ENCODE measurements around the gene MAP2K6. TPM values are rescaled to one million over a fixed set of nuclear protein-coding genes. Genes with fewer than 3 reads are reported as not detected.

The MAP2K6 gene
- total and polyA plus RNA-seq, 10 of the 15 experiments (the other 5 are each of a cell fraction or from before 2014, with no cell fraction given): 15.6 to 70.3 (median 22.9) TPM

- Histone ChIP-seq H3K4me2 (ENCODE audit: control insufficient read depth, insufficient read depth) (peak overlapping the region; percentile 88), H3K9me3 (replicated peaks; ENCODE audit: control insufficient read depth, insufficient read depth, low read length) (no peaks in the 10 kb centered on the region), H2AFZ (ENCODE audit: control insufficient read depth, low read depth, low read length) (peak overlapping the region; percentile 60), H3K79me2 (ENCODE audit: control insufficient read depth, insufficient read depth, low read length) (peaks cover 12% of the 10 kb centered on the region), H3K4me3 (peak overlapping the region; percentile 70), H4K20me1 (ENCODE audit: control insufficient read depth, insufficient read depth) (no peaks in the 10 kb centered on the region), H3K9ac (ENCODE audit: control insufficient read depth, insufficient read depth, low read length) (peak overlapping the region; percentile 67), H3K4me1 (ENCODE audit: control insufficient read depth, insufficient read depth, low read length) (peaks cover 25% of the 10 kb centered on the region), H3K27me3 (replicated peaks in 1 of 2; ENCODE audit: control insufficient read depth in 2 of 2, insufficient read depth in 2 of 2, low read length in 1 of 2) (no peaks in the 10 kb centered on the region), H3K36me3 (ENCODE audit: control insufficient read depth in 2 of 2, insufficient read depth in 2 of 2, low read length in 1 of 2) (no peaks in the 10 kb centered on the region), H3K27ac (ENCODE audit: control insufficient read depth, insufficient read depth) (peak overlapping the region; percentile 88)
- ATAC-seq: peak; percentile 54
- TF ChIP-seq MXI1 (IDR thresholded peaks at IDR 0.05; ENCODE audit: low read depth, low read length): no peak
- no peak for TF ChIP-seq CEBPB (IDR thresholded peaks at IDR 0.05; ENCODE audit: borderline replicate concordance in 1 of 2, low read depth in 2 of 2, low read length in 2 of 2)
- peak; percentile 59; the same call in 1 of the 2 replicates for TF ChIP-seq SPI1 (IDR thresholded peaks at IDR 0.05; ENCODE audit: borderline replicate concordance, insufficient read depth, low read depth, low read length)
- 0 out of 4 replicates have a peak, but pooled peaks of 1 of the 2 experiments have one; percentile 18 for TF ChIP-seq EP300 (IDR thresholded peaks at IDR 0.05; ENCODE audit: borderline replicate concordance in 1 of 2, control insufficient read depth in 1 of 2, low read depth in 2 of 2, low read length in 2 of 2)
- no peak for TF ChIP-seq RAD21 (IDR thresholded peaks at IDR 0.05; ENCODE audit: insufficient read depth, low read depth, low read length)
- no peak for TF ChIP-seq IRF5 (IDR thresholded peaks at IDR 0.05; ENCODE audit: borderline replicate concordance)
- TF ChIP-seq ATF7 (IDR thresholded peaks at IDR 0.05; ENCODE audit: low read depth): peak; percentile 25; the same call in 1 of the 2 replicates
- TF ChIP-seq RUNX3 (IDR thresholded peaks at IDR 0.05; ENCODE audit: low read length): 0 out of 2 replicates have a peak, but pooled peaks have one; percentile 5
- 0 out of 6 replicates have a peak, but pooled peaks of 1 of the 3 experiments have one; percentile 8 for TF ChIP-seq CTCF (IDR thresholded peaks at IDR 0.05 in 2 of 3, conservative IDR thresholded peaks at IDR 0.05 in 1 of 3; ENCODE audit: control insufficient read depth in 2 of 3, extremely low read depth in 1 of 3, insufficient read depth in 1 of 3, low read depth in 3 of 3, low read length in 3 of 3)
- no peak for TF ChIP-seq MAX (IDR thresholded peaks at IDR 0.05; ENCODE audit: low read depth, low read length)
- TF ChIP-seq IRF4 (IDR thresholded peaks at IDR 0.05; ENCODE audit: low read depth, low read length): 0 out of 2 replicates have a peak, but pooled peaks have one; percentile 27
- 0 out of 2 replicates have a peak, but pooled peaks have one; percentile 20 for TF ChIP-seq PAX5 (IDR thresholded peaks at IDR 0.05; ENCODE audit: borderline replicate concordance, low read depth, low read length)
- no peak for TF ChIP-seq MYC (IDR thresholded peaks at IDR 0.05; ENCODE audit: insufficient read depth, insufficient read length, insufficient replicate concordance, low read length, severe bottlenecking)
- TF ChIP-seq BMI1 (IDR thresholded peaks at IDR 0.05; ENCODE audit: borderline replicate concordance): no peak
- in situ Hi-C loops (cut with MboI) (no loop called here), intact Hi-C loops (cut with micrococcal nuclease; ENCODE audit: unreplicated experiment) (loop anchor here (1.0 to 2.0 kb wide), 2 partner anchors 14 to 85 kb away; no protein-coding TSS in a partner anchor)
- CTCF ChIA-PET: interaction anchor here (0.8 to 10.5 kb wide), 5 partner anchors 9 to 108 kb away, joined by 3 to 100 read pairs (median 4); partner anchors contain the start of gene MAP2K6
- POLR2A ChIA-PET: interaction anchor here (0.6 to 1.1 kb wide), 2 partner anchors 14 to 18 kb away, joined by 3 read pairs; no protein-coding TSS in a partner anchor
- RAD21 ChIA-PET (ENCODE audit: unreplicated experiment): interaction anchor here (0.9 to 1.4 kb wide), 3 partner anchors 15 to 23 kb away, joined by 3 read pairs; no protein-coding TSS in a partner anchor
- FAIRE-seq: no peak
- DNase-seq (ENCODE audit: low read depth, low spot score): no peak
- 97% methylated on average over 14 of the region's 14 CpGs for WGBS (ENCODE audit: insufficient coverage, insufficient replicate concordance, low lambda C conversion rate, missing lambda C conversion rate)
- SMC1A ChIA-PET (ENCODE audit: uncharacterized antibody, unreplicated experiment): interaction anchor here (0.6 to 8.7 kb wide), 14 partner anchors 11 to 1155 kb away, joined by 3 to 56 read pairs (median 4); partner anchors contain the start of genes ABCA5 and MAP2K6
- BruUV-seq (replicated peaks): no TSS peak
Measured at GRCh38 chr17:69501591-69502468, 87.3 kb downstream of the MAP2K6 start.
